Epithelial cell of esophagus (primary cell): ENCODE data around the gene C10orf95.

Source experiments
- DNase-seq: peaks from one replicate; pipeline ENCODE4 v3.0.0; 2010; ENCODE audit warnings: low read depth
- H3K4me3 ChIP-seq: 2 replicates; pipeline ENCODE4 v1.5.1; 2011; ENCODE audit warnings: mild to moderate bottlenecking, low read length, control low read depth
- CTCF ChIP-seq: IDR thresholded peaks from 2 replicates; pipeline ENCODE4 v1.5.1; 2011; ENCODE audit warnings: low read depth, mild to moderate bottlenecking, low read length, control low read depth, inconsistent platforms; ENCODE audit not compliant: insufficient read depth; ENCODE audit errors: missing control alignments

C10orf95 gene

GRCh38 chr10:102405108-102405571, 46.2 kb downstream of the C10orf95 start:
- no peak for DNase-seq
- no peak overlapping the region for H3K4me3 ChIP-seq
- TF ChIP-seq CTCF, result no peak

- DNase-seq, result no peak
- TF ChIP-seq CTCF, result no peak
- no peak overlapping the region for H3K4me3 ChIP-seq
Observed at GRCh38 chr10:102404361-102405107, 46.8 kb downstream of the C10orf95 start.

- no peak overlapping the region for H3K4me3 ChIP-seq
- DNase-seq, result no peak
- no peak for TF ChIP-seq CTCF
Observed at GRCh38 chr10:102403115-102403514, 48.2 kb downstream of the C10orf95 start.

GRCh38 chr10:102402512-102402896, 48.8 kb downstream of the C10orf95 start:
- no peak for TF ChIP-seq CTCF
- no peak for DNase-seq
- H3K4me3 ChIP-seq, result no peak overlapping the region

GRCh38 chr10:102401735-102402511, 49.4 kb downstream of the C10orf95 start:
- no peak overlapping the region for H3K4me3 ChIP-seq
- DNase-seq, result peak; percentile 92
- no peak for TF ChIP-seq CTCF

- DNase-seq, result no peak
- no peak for TF ChIP-seq CTCF
- H3K4me3 ChIP-seq, result no peak overlapping the region
Observed at GRCh38 chr10:102401342-102401654, 50.0 kb downstream of the C10orf95 start.
